Cerebellar cortex (tissue), 1 donor: ENCODE measurements around the gene ZMIZ2.
"Not testable (repeated sequence)": the region's sequence is repeated elsewhere in the genome, so short reads cannot be mapped to it uniquely, and the experiment has no call there.

Experiments
- DNase-seq: peaks from one replicate; pipeline ENCODE4 v3.0.0-alpha.2; 2015; ENCODE audit warnings: low spot score

The ZMIZ2 gene

GRCh38 chr7:44727158-44727936 lies 21.3 kb upstream of the ZMIZ2 start:
- DNase-seq: no peak

- no peak for DNase-seq
These were observed 20.7 kb upstream of the ZMIZ2 start for GRCh38 chr7:44727937-44728262.

GRCh38 chr7:44729949-44730590 lies 18.6 kb upstream of the ZMIZ2 start:
- no peak for DNase-seq

- not testable (repeated sequence) for DNase-seq
These were observed 15.7 kb upstream of the ZMIZ2 start for GRCh38 chr7:44732971-44733370.

- no peak for DNase-seq
These were observed 14.8 kb upstream of the ZMIZ2 start for GRCh38 chr7:44733708-44734481.

- DNase-seq: no peak
These were observed 13.1 kb upstream of the ZMIZ2 start for GRCh38 chr7:44735403-44736165.

GRCh38 chr7:44736896-44737295 lies 11.8 kb upstream of the ZMIZ2 start:
- no peak for DNase-seq

GRCh38 chr7:44738051-44738723 lies 10.5 kb upstream of the ZMIZ2 start:
- DNase-seq: no peak

GRCh38 chr7:44738876-44739665 lies 9.6 kb upstream of the ZMIZ2 start:
- no peak for DNase-seq

GRCh38 chr7:44740055-44740454 lies 8.6 kb upstream of the ZMIZ2 start:
- no peak for DNase-seq

- DNase-seq: no peak
These were observed 4.9 kb upstream of the ZMIZ2 start for GRCh38 chr7:44743750-44744149.

- DNase-seq: no peak
These were observed 493 bp downstream of the ZMIZ2 start for GRCh38 chr7:44748948-44749731.

- DNase-seq: no peak
These were observed 1.3 kb downstream of the ZMIZ2 start for GRCh38 chr7:44749992-44750391.

GRCh38 chr7:44750424-44750823 lies 1.8 kb downstream of the ZMIZ2 start:
- DNase-seq: no peak

GRCh38 chr7:44750921-44751571 lies 2.4 kb downstream of the ZMIZ2 start:
- no peak for DNase-seq

- DNase-seq: no peak
These were observed 4.2 kb downstream of the ZMIZ2 start for GRCh38 chr7:44752822-44753221.

GRCh38 chr7:44754802-44755697 lies 6.4 kb downstream of the ZMIZ2 start:
- DNase-seq: no peak
